Measurements from ENCODE around the gene NRL. TPM values are rescaled to one million over a fixed set of nuclear protein-coding genes. Genes with fewer than 3 reads are reported as not detected.

The NRL gene
- total and polyA plus RNA-seq, 2 donors (not counting 3 experiments of a cell fraction or from before 2014, with no cell fraction given): 0.71 to 1.1 TPM

DNA sequence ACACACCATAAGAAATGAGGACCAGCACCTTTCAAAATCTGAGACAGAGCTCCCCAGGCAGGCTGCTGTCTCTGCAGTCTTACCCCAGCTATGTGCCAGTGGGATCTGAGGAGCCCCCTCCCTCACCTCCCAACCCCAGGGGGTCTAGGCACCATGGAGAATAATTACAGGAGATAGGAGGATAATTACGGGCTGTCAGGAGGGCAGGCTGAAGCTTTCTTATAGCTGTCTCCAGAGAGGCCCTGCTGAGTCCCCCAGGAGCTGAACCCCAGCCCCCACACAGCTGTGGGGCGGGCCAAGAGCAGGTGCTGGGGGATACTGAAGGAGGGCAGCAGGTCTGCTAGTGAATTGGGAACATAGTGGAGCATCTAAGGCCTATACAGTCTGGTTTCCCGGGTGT, 36.6 kb downstream of the NRL start:
- BruUV-seq (replicated peaks): no TSS peak
- H2AFZ ChIP-seq (ENCODE audit: low read depth, low read length): no peak overlapping the region
- H3K79me2 ChIP-seq (ENCODE audit: control insufficient read depth, insufficient read depth, low read length): no peaks in the 10 kb centered on the region
- H3K27ac ChIP-seq (ENCODE audit: insufficient read depth, low read depth, low read length): no peak overlapping the region
- no peaks in the 10 kb centered on the region for H3K9me1 ChIP-seq (replicated peaks; ENCODE audit: control insufficient read depth, extremely low read depth, insufficient read depth, low read length)
- no peaks in the 10 kb centered on the region for H4K20me1 ChIP-seq (replicated peaks; ENCODE audit: control insufficient read depth, extremely low read depth, insufficient read depth, low read length)
- ChIA-PET CTCF (interaction anchor here (5.7 kb wide), 1 partner anchor 20 kb away, joined by 51 read pairs; no protein-coding TSS in a partner anchor), POLR2A (no interaction called here)
- intact Hi-C loops (cut with micrococcal nuclease) (no loop called here), dilution Hi-C loops (cut with MboI; ENCODE audit: extremely low pct_ligation_motif_present, low sequenced_read_pairs) (no loop called here)
- H3K4me2 ChIP-seq (ENCODE audit: insufficient read depth, low read length): no peak overlapping the region
- FAIRE-seq: no peak
- no peaks in the 10 kb centered on the region for H3K36me3 ChIP-seq (ENCODE audit: control insufficient read depth in 2 of 2, extremely low read depth in 1 of 2, insufficient read depth in 2 of 2, low read length in 2 of 2)
- H3K4me1 ChIP-seq (ENCODE audit: control insufficient read depth, extremely low read depth, insufficient read depth, low read length): no peaks in the 10 kb centered on the region
- no peak for DNase-seq (ENCODE audit: low read depth, low spot score)
- H3K9ac ChIP-seq (replicated peaks; ENCODE audit: extremely low read depth, insufficient read depth, low read length): no peak overlapping the region
- H3K9me3 ChIP-seq (replicated peaks; ENCODE audit: control insufficient read depth, insufficient read depth, low read length): no peaks in the 10 kb centered on the region
- H3K27me3 ChIP-seq (ENCODE audit: control insufficient read depth in 2 of 2, insufficient read depth in 2 of 2, low read length in 2 of 2): peaks cover 23 to 32% of the 10 kb centered on the region in 2 experiments
- TF ChIP-seq, protein P1, sequence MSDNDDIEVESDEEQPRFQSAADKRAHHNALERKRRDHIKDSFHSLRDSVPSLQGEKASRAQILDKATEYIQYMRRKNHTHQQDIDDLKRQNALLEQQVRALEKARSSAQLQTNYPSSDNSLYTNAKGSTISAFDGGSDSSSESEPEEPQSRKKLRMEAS (IDR thresholded peaks at IDR 0.05; ENCODE audit: insufficient read depth, insufficient read length): no peak
- no peak for TF ChIP-seq POLR2AphosphoS5 (IDR thresholded peaks at IDR 0.05; ENCODE audit: insufficient read depth, low read depth, low read length)
- no peak for TF ChIP-seq EZH2 (IDR thresholded peaks at IDR 0.05; ENCODE audit: borderline replicate concordance, low read depth, low read length, severe bottlenecking)
- TF ChIP-seq POLR2A (IDR thresholded peaks at IDR 0.05; ENCODE audit: low read depth, low read length): no peak
- TF ChIP-seq GATA2 (IDR thresholded peaks at IDR 0.05; ENCODE audit: insufficient read depth, insufficient read length, low read depth, low read length): no peak
- TF ChIP-seq FOS (IDR thresholded peaks at IDR 0.05; ENCODE audit: borderline replicate concordance, insufficient read depth, low read length): no peak
- TF ChIP-seq, protein P2, sequence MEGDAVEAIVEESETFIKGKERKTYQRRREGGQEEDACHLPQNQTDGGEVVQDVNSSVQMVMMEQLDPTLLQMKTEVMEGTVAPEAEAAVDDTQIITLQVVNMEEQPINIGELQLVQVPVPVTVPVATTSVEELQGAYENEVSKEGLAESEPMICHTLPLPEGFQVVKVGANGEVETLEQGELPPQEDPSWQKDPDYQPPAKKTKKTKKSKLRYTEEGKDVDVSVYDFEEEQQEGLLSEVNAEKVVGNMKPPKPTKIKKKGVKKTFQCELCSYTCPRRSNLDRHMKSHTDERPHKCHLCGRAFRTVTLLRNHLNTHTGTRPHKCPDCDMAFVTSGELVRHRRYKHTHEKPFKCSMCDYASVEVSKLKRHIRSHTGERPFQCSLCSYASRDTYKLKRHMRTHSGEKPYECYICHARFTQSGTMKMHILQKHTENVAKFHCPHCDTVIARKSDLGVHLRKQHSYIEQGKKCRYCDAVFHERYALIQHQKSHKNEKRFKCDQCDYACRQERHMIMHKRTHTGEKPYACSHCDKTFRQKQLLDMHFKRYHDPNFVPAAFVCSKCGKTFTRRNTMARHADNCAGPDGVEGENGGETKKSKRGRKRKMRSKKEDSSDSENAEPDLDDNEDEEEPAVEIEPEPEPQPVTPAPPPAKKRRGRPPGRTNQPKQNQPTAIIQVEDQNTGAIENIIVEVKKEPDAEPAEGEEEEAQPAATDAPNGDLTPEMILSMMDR (IDR thresholded peaks at IDR 0.05; ENCODE audit: extremely low read depth in 1 of 2, insufficient read depth in 1 of 2, low read depth in 1 of 2, low read length in 2 of 2): no peak
- H3K4me3 ChIP-seq (replicated peaks in 1 of 3; ENCODE audit: insufficient read depth in 1 of 3, low read depth in 1 of 3, low read length in 3 of 3): no peak overlapping the region

Data from endothelial cell of umbilical vein (primary cell).